Sigmoid colon (tissue), 7 donors: ENCODE measurements around the gene ANXA5. TPM values are rescaled to one million over a fixed set of nuclear protein-coding genes. Genes with fewer than 3 reads are reported as not detected.
"Not testable (repeated sequence)": the region's sequence is repeated elsewhere in the genome, so short reads cannot be mapped to it uniquely, and the experiment has no call there.

ENCODE experiments used
- DNase-seq: peaks from one replicate; pipeline ENCODE4 v3.0.0-alpha.2; 2019
- H3K27ac ChIP-seq, 4 donors: fragments of 200-600 bp; sonication (generic); one replicate each; pipeline ENCODE4 v1.5.1; 2016 to 2019; ENCODE audit warnings: mild to moderate bottlenecking in 1 of 4
- H3K27me3 ChIP-seq, 3 donors: fragments of 200-600 bp; sonication (generic); one replicate each; pipeline ENCODE4 v1.5.1; 2019; ENCODE audit warnings: mild to moderate bottlenecking in 1 of 3
- H3K36me3 ChIP-seq, 4 donors: fragments of 200-600 bp; sonication (generic); one replicate each; pipeline ENCODE4 v1.5.1; 2016 to 2019
- H3K4me1 ChIP-seq, 4 donors: fragments of 200-600 bp; sonication (generic); one replicate each; pipeline ENCODE4 v1.5.1; 2017 to 2019
- H3K4me3 ChIP-seq, 4 donors: fragments of 200-600 bp; sonication (generic); one replicate each; pipeline ENCODE4 v1.5.1; 2017 to 2019; ENCODE audit warnings: mild to moderate bottlenecking in 2 of 4, moderate library complexity in 1 of 4
- H3K9me3 ChIP-seq, 4 donors: fragments of 200-600 bp in 3 of 4; sonication (generic) in 3 of 4; one replicate each; pipeline versions ENCODE4 v1.5.1 to v1.6.1; 2013 to 2019
- EP300 ChIP-seq, 4 donors: sonication (generic); formaldehyde crosslinking; IDR thresholded peaks; one replicate each; pipeline ENCODE4 v1.6.1; 2017; ENCODE audit warnings: antibody characterized with exemption in 4 of 4
- POLR2A ChIP-seq, 2 donors: fragments of 450-650 bp; IDR thresholded peaks; one replicate each; pipeline ENCODE4 v1.6.1; 2016; ENCODE audit warnings: antibody characterized with exemption in 2 of 2, mild to moderate bottlenecking in 2 of 2, moderate library complexity in 2 of 2
- POLR2AphosphoS5 ChIP-seq, 4 donors: sonication (generic); formaldehyde crosslinking; IDR thresholded peaks; one replicate each; pipeline ENCODE4 v1.6.1; 2017; ENCODE audit warnings: antibody characterized with exemption in 4 of 4
- WGBS, 2 donors: extraction: QIAGEN DNeasy Blood & Tissue Kit; methylation state at CpG; one replicate each; pipeline ENCODE4 v1.1.7; 2013; 5-methylcytosine and 5-hydroxymethylcytosine counted together
- intact Hi-C: fragments of 100-400 bp; cut with DNase I; formaldehyde crosslinking; loops from one replicate; pipeline ENCODE4 v1.15.1; 2023
- polyA plus RNA-seq, 3 donors: library from polyadenylated mRNA; stranded (reverse); fragments of 200-250 nt; gene quantifications; one replicate each; pipeline ENCODE4 v1.2.3, GENCODE V29; 2013
- total RNA-seq, 4 donors: library from RNA; depleted of rRNA; stranded (reverse); fragments of >200 nt; gene quantifications; one replicate each; pipeline ENCODE4 v1.1.0, GENCODE V29; 2016
- TF ChIP-seq, protein P1 (sequence below), 4 experiments: fragments of 450-650 bp in 3 of 4; fragments of 200-600 bp in 1 of 4; IDR thresholded peaks; one replicate each; pipeline ENCODE4 v1.5.1; 2016 to 2019; ENCODE audit warnings: antibody characterized with exemption in 4 of 4, mild to moderate bottlenecking in 3 of 4, moderate library complexity in 2 of 4
- donor health status: healthy with polysubstance abuse.
- donor health status: Bipolar disorder and iron deficiency.
- donor health status: healthy.

ANXA5 gene
- total and polyA plus RNA-seq, 7 donors: 113 to 224 (median 152) TPM

DNA sequence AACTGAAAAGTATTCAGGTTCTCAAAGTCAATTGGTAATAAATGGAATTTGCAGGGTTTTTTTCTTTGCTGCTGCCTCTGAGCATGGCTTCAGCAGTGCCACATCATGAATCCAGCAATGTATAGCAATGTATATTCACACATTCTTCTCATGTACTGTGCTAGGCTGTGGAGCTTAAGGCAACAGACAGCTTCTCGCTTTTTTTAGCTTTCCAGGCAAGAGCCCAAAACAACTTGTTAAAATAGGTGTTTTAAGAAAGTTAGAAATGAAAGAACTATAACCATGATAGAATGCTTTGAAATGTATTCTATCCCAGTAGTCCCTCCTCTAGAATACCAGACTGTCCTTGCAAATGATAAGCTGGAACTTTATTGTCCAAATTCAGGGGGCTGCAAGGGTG, 37.8 kb upstream of the ANXA5 start:
- intact Hi-C loops: loop anchor here (10.0 kb wide), 1 partner anchor 540 kb away; no protein-coding TSS in a partner anchor
- Histone ChIP-seq H3K27me3 (no peaks in the 10 kb centered on the region), H3K27ac (no peak overlapping the region), H3K9me3 (no peaks in the 10 kb centered on the region), H3K36me3 (no peaks in the 10 kb centered on the region), H3K4me3 (no peak overlapping the region), H3K4me1 (peaks cover 0 to 7% (median 0%) of the 10 kb centered on the region in 4 donors)
- no peak for DNase-seq
- 86 to 91% methylated on average over 1 of the region's 1 CpG for WGBS, 2 donors
- TF ChIP-seq, protein P1, sequence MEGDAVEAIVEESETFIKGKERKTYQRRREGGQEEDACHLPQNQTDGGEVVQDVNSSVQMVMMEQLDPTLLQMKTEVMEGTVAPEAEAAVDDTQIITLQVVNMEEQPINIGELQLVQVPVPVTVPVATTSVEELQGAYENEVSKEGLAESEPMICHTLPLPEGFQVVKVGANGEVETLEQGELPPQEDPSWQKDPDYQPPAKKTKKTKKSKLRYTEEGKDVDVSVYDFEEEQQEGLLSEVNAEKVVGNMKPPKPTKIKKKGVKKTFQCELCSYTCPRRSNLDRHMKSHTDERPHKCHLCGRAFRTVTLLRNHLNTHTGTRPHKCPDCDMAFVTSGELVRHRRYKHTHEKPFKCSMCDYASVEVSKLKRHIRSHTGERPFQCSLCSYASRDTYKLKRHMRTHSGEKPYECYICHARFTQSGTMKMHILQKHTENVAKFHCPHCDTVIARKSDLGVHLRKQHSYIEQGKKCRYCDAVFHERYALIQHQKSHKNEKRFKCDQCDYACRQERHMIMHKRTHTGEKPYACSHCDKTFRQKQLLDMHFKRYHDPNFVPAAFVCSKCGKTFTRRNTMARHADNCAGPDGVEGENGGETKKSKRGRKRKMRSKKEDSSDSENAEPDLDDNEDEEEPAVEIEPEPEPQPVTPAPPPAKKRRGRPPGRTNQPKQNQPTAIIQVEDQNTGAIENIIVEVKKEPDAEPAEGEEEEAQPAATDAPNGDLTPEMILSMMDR (IDR thresholded peaks at IDR 0.05): no peak

DNA sequence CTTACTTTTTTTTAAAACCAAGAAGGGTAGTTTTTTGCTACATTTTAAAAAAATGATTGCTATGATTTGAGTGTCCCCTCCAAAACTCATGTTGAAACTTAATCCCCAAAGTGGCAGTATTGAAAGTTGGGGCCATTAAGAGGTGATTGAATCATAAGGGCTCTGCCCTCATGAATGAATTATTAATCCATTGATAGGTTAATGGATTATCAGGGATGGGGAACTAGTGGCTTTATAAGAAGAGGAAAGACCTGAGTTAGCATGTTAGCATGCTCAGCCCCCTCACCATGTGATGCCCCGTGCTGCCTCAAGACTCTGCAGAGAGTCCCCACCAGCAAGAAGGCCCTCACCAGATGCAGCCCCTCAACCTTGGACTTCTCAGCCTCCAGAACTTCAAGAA, 37.2 kb upstream of the ANXA5 start:
- TF ChIP-seq POLR2A (IDR thresholded peaks at IDR 0.05) (no peak), POLR2AphosphoS5 (IDR thresholded peaks at IDR 0.05) (no peak), EP300 (IDR thresholded peaks at IDR 0.05) (no peak)
- TF ChIP-seq, protein P1 (IDR thresholded peaks at IDR 0.05): no peak
- H3K9me3 ChIP-seq: no peaks in the 10 kb centered on the region
- H3K36me3 ChIP-seq: no peaks in the 10 kb centered on the region
- 83 to 95% methylated on average over 1 of the region's 1 CpG for WGBS, 2 donors
- H3K27ac ChIP-seq: no peak overlapping the region
- no peak overlapping the region for H3K4me3 ChIP-seq
- no peaks in the 10 kb centered on the region for H3K27me3 ChIP-seq
- no peak for DNase-seq
- H3K4me1 ChIP-seq: peaks cover 0 to 7% (median 0%) of the 10 kb centered on the region in 4 donors
- intact Hi-C loops: loop anchor here (10.0 kb wide), 1 partner anchor 539 kb away; no protein-coding TSS in a partner anchor

DNA sequence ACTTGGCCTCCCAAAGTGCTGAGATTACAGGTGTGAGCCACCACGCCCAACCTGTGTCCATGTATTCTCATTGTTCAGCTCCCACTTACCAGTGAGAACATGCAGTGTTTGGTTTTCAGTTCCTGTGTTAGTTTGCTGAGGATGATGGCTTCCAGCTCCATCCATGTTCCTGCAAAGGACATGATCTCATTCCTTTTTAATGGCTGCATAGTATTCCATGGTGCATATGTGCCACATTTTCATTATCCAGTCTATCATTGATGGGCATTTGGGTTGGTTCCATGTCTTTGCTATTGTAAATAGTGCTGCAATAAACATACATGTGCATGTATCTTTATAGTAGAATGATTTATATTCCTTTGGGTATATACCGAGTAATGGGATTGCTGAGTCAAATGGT, 33.0 kb upstream of the ANXA5 start:
- intact Hi-C loops: loop anchor here (5.0 to 10.0 kb wide), 2 partner anchors 357 to 535 kb away; no protein-coding TSS in a partner anchor
- 98 to 100% methylated on average over 2 of the region's 2 CpGs for WGBS, 2 donors

DNA sequence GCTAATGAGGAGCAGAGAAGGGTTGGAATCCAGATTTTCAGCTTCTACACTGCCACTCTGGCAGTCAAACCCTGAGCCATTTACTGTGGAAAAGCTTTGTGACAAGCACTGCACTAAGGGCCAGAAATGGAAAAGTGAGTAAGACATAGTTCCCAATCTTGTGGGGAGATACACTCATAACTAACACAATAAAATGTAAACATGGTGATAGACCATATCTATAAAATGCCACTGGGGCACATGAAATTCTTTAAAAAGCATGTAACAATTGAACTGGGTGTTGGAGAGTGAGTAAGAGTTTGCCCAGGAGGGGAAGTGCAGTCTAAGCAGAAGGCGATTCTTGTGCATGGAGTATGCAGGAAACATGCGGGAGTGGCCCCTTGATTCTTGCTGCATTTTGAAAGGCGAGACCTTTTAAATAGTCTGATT, 32.0 kb upstream of the ANXA5 start:
- Histone ChIP-seq H3K27ac (no peak overlapping the region), H3K4me3 (no peak overlapping the region), H3K4me1 (no peaks in the 10 kb centered on the region), H3K9me3 (no peaks in the 10 kb centered on the region), H3K36me3 (no peaks in the 10 kb centered on the region), H3K27me3 (no peaks in the 10 kb centered on the region)
- no peak for DNase-seq
- WGBS, 2 donors: 28 to 70% methylated on average over 3 of the region's 3 CpGs
- intact Hi-C loops: loop anchor here (5.0 kb wide), 1 partner anchor 357 kb away; no protein-coding TSS in a partner anchor
- TF ChIP-seq, protein P1 (IDR thresholded peaks at IDR 0.05): no peak
- TF ChIP-seq EP300 (IDR thresholded peaks at IDR 0.05) (no peak), POLR2A (IDR thresholded peaks at IDR 0.05) (no peak)

More for the DNA sequence above, 33.0 kb upstream of the ANXA5 start:
- not testable (repeated sequence) for DNase-seq, H3K9me3 ChIP-seq, H3K36me3 ChIP-seq, H3K27ac ChIP-seq, H3K27me3 ChIP-seq, H3K4me3 ChIP-seq, H3K4me1 ChIP-seq

DNA sequence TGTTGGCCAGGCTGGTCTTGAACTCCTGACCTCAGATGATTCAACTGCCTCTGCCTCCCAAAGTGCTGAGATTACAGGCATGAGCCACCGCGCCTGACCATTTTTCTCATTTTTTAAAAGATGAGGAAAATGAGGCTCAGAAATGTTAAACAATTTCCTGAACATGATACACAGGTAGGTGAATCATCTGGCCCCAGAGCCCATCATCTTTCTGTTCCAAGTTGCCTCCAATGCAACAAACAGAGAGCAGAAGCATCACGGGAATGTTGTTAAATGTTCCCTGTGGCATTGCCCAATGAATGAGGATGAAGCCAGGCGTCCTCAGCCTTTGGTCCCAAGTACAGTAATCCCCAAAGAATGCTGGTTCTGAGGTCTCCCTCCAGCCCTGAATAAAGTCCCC, 31.3 kb upstream of the ANXA5 start:
- Histone ChIP-seq H3K27me3 (no peaks in the 10 kb centered on the region), H3K9me3 (no peaks in the 10 kb centered on the region), H3K4me3 (no peak overlapping the region), H3K27ac (no peak overlapping the region), H3K4me1 (no peaks in the 10 kb centered on the region), H3K36me3 (no peaks in the 10 kb centered on the region)
- TF ChIP-seq POLR2A (IDR thresholded peaks at IDR 0.05): no peak
- TF ChIP-seq EP300 (IDR thresholded peaks at IDR 0.05): no peak
- TF ChIP-seq, protein P1 (IDR thresholded peaks at IDR 0.05): no peak
- no peak for TF ChIP-seq POLR2AphosphoS5 (IDR thresholded peaks at IDR 0.05)
- 84 to 88% methylated on average over 4 of the region's 4 CpGs for WGBS, 2 donors
- intact Hi-C loops: loop anchor here (5.0 kb wide), 1 partner anchor 356 kb away; no protein-coding TSS in a partner anchor
- no peak for DNase-seq
